ACC112 (cell line): ENCODE data around the gene HEPN1.

Experiments used
- H2AFZ ChIP-seq: fragments of 200-600 bp; sonication (generic); one replicate; pipeline ENCODE4 v1.6.0; 2017; ENCODE audit warnings: antibody characterized with exemption, low read length; ENCODE audit not compliant: unreplicated experiment
- H3K27ac ChIP-seq: fragments of 200-600 bp; sonication (generic); 2 replicates; pipeline ENCODE4 v1.5.1; 2014; ENCODE audit warnings: low read depth, mild to moderate bottlenecking, antibody characterized with exemption, low read length, moderate library complexity
- H3K27me3 ChIP-seq: fragments of 200-600 bp; sonication (generic); 2 replicates; pipeline ENCODE4 v1.6.1; 2014; ENCODE audit warnings: mild to moderate bottlenecking, antibody characterized with exemption, low read length, moderate library complexity, mixed read lengths; ENCODE audit not compliant: insufficient read depth
- H3K36me3 ChIP-seq: fragments of 200-600 bp; sonication (generic); 2 replicates; pipeline ENCODE4 v1.6.1; 2016; ENCODE audit warnings: mild to moderate bottlenecking, antibody characterized with exemption, low read length, moderate library complexity, mixed read lengths; ENCODE audit not compliant: insufficient read depth
- H3K4me1 ChIP-seq: fragments of 200-600 bp; sonication (generic); one replicate; pipeline ENCODE4 v1.6.1; 2016; ENCODE audit warnings: low read length, mixed read lengths; ENCODE audit not compliant: insufficient read depth, unreplicated experiment, control insufficient read depth
- H3K4me3 ChIP-seq: fragments of 200-600 bp; sonication (generic); 2 replicates; pipeline ENCODE4 v1.5.1; 2014; ENCODE audit warnings: mild to moderate bottlenecking, low read depth, low read length
- H3K79me2 ChIP-seq: fragments of 200-600 bp; sonication (generic); one replicate; pipeline ENCODE4 v1.6.0; 2016; ENCODE audit warnings: low read length; ENCODE audit not compliant: control insufficient read depth, unreplicated experiment, insufficient read depth

The HEPN1 gene

GRCh38 chr11:124876818-124877630 lies 42.0 kb upstream of the HEPN1 start:
- H3K4me3 ChIP-seq, result peak overlapping the region; percentile 79

GRCh38 chr11:124877631-124877909 lies 41.5 kb upstream of the HEPN1 start:
- H2AFZ ChIP-seq, result no peak overlapping the region
- no peak overlapping the region for H3K27ac ChIP-seq
- no peaks in the 10 kb centered on the region for H3K36me3 ChIP-seq
- H3K27me3 ChIP-seq, result peaks cover 11% of the 10 kb centered on the region; the same call in 1 of the 2 replicates
- no peaks in the 10 kb centered on the region for H3K79me2 ChIP-seq
- H3K4me1 ChIP-seq, result peaks cover 4% of the 10 kb centered on the region
- H3K4me3 ChIP-seq, result peak overlapping the region; percentile 79

More at GRCh38 chr11:124876818-124877630, 42.0 kb upstream of the HEPN1 start:
- Histone ChIP-seq H3K27ac (no peak overlapping the region), H3K4me1 (peaks cover 4% of the 10 kb centered on the region), H2AFZ (peak overlapping the region; percentile 81), H3K36me3 (no peaks in the 10 kb centered on the region), H3K27me3 (peaks cover 17% of the 10 kb centered on the region), H3K79me2 (no peaks in the 10 kb centered on the region)

GRCh38 chr11:124877910-124878758 lies 40.9 kb upstream of the HEPN1 start:
- Histone ChIP-seq H3K27me3 (peaks cover 6% of the 10 kb centered on the region; the same call in 1 of the 2 replicates), H2AFZ (no peak overlapping the region), H3K4me1 (peaks cover 4% of the 10 kb centered on the region), H3K79me2 (no peaks in the 10 kb centered on the region), H3K4me3 (no peak overlapping the region; the same call in 1 of the 2 replicates), H3K36me3 (no peaks in the 10 kb centered on the region), H3K27ac (no peak overlapping the region)

DNA sequence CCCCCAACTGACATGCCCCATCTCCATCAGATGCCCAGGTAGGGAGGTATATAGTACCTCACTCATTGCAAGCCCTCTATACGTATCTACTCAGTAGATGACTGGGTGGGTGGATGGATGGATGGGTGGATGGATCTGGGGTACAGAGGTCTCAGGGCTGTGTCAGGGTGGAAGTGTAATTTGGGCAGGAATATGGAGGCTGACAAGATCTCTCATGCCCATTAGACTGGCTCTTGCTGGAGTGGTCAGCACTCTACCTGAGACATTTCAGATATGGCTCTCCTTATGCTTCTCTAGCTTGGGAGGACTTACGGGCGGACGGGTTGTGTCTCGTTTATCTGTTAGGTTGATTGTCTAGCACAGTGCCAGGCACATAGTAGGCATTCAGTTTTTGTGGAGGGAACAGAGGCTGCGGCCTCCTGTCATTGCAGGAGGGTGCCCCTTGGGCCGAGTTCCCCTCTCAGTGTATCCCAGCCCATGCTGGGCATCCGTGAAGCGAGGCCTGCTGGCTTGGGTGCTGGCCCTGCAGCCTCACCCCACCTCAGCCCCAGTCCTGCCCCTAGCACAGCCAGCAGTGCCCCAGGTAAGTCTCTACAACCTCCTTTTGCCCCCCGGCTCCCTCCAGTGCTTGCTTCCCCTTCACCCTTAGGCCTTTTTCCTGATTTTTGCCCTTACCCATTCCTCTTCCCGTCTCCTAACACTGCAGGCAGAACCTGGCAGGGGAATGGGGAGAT lies 40.1 kb upstream of the HEPN1 start:
- H3K27ac ChIP-seq, result no peak overlapping the region
- H3K27me3 ChIP-seq, result 0 out of 2 replicates have a peak, but pooled peaks cover under 1% of the 10 kb centered on the region
- no peaks in the 10 kb centered on the region for H3K79me2 ChIP-seq
- H3K4me1 ChIP-seq, result peaks cover 4% of the 10 kb centered on the region
- H3K36me3 ChIP-seq, result no peaks in the 10 kb centered on the region
- no peak overlapping the region for H2AFZ ChIP-seq
- H3K4me3 ChIP-seq, result no peak overlapping the region

- H3K4me1 ChIP-seq, result peaks cover 4% of the 10 kb centered on the region
- no peaks in the 10 kb centered on the region for H3K36me3 ChIP-seq
- H2AFZ ChIP-seq, result no peak overlapping the region
- no peak overlapping the region for H3K27ac ChIP-seq
- H3K27me3 ChIP-seq, result no peaks in the 10 kb centered on the region
- H3K79me2 ChIP-seq, result no peaks in the 10 kb centered on the region
- no peak overlapping the region for H3K4me3 ChIP-seq
Measured at GRCh38 chr11:124879493-124880289, 39.4 kb upstream of the HEPN1 start.

DNA sequence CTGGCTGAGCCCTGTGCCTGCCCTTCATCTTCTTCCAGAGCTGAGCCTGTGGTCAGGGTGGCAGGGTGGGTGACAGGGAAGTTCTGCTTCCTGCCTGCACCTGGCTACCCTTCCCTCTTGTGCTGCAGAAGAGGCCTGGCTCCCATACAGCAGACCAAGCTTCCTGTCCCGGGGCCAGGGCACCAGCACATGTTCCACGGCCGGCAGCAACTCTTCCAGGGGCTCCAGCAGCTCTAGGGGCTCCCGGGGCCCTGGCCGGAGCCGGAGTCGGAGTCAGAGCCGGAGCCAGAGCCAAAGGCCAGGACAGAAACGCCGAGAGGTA lies 38.8 kb upstream of the HEPN1 start:
- Histone ChIP-seq H3K4me3 (no peak overlapping the region), H3K4me1 (peaks cover 4% of the 10 kb centered on the region), H3K27me3 (no peaks in the 10 kb centered on the region), H3K36me3 (no peaks in the 10 kb centered on the region), H3K27ac (no peak overlapping the region), H3K79me2 (no peaks in the 10 kb centered on the region), H2AFZ (no peak overlapping the region)

- H3K4me1 ChIP-seq, result peaks cover 4% of the 10 kb centered on the region
- no peak overlapping the region for H2AFZ ChIP-seq
- no peak overlapping the region for H3K27ac ChIP-seq
- no peaks in the 10 kb centered on the region for H3K36me3 ChIP-seq
- H3K79me2 ChIP-seq, result no peaks in the 10 kb centered on the region
- H3K4me3 ChIP-seq, result no peak overlapping the region
- no peaks in the 10 kb centered on the region for H3K27me3 ChIP-seq
Measured at GRCh38 chr11:124880958-124881357, 38.1 kb upstream of the HEPN1 start.

GRCh38 chr11:124882339-124883071 lies 36.5 kb upstream of the HEPN1 start:
- H3K27ac ChIP-seq, result no peak overlapping the region
- no peaks in the 10 kb centered on the region for H3K79me2 ChIP-seq
- H3K27me3 ChIP-seq, result no peaks in the 10 kb centered on the region
- H3K36me3 ChIP-seq, result no peaks in the 10 kb centered on the region
- H3K4me3 ChIP-seq, result no peak overlapping the region; the same call in 1 of the 2 replicates
- H3K4me1 ChIP-seq, result no peaks in the 10 kb centered on the region
- no peak overlapping the region for H2AFZ ChIP-seq

- no peaks in the 10 kb centered on the region for H3K79me2 ChIP-seq
Measured at GRCh38 chr11:124884340-124884739, 34.7 kb upstream of the HEPN1 start.

More at GRCh38 chr11:124884340-124884739, 34.7 kb upstream of the HEPN1 start:
- Histone ChIP-seq H3K27ac (no peak overlapping the region), H3K36me3 (no peaks in the 10 kb centered on the region), H3K4me3 (no peak overlapping the region), H3K27me3 (no peaks in the 10 kb centered on the region), H3K4me1 (no peaks in the 10 kb centered on the region), H2AFZ (no peak overlapping the region)
